Adipocyte (in vitro differentiated cells): Measurements from ENCODE around the gene ARL13A.
A peak's percentile ranks its signal among the peaks of the same experiment; 100 is the strongest.

ENCODE experiments used
- DNase-seq: peaks from one replicate; pipeline ENCODE4 v3.0.0-alpha.2; 2015; ENCODE audit warnings: low read depth
- H3K27me3 ChIP-seq: replicated peaks from 2 replicates; pipeline ENCODE4 v1.7.0; 2013; ENCODE audit warnings: mild to moderate bottlenecking, low read length, moderate library complexity; ENCODE audit not compliant: control insufficient read depth, insufficient read depth
- H3K36me3 ChIP-seq: 2 replicates; pipeline ENCODE4 v1.7.0; 2013; ENCODE audit warnings: low read length, mild to moderate bottlenecking, moderate library complexity; ENCODE audit not compliant: control insufficient read depth, insufficient read depth, severe bottlenecking
- H3K4me1 ChIP-seq: 2 replicates; pipeline ENCODE4 v1.7.0; 2013; ENCODE audit warnings: mild to moderate bottlenecking, low read length, moderate library complexity; ENCODE audit not compliant: control insufficient read depth, insufficient read depth
- H3K4me3 ChIP-seq: 2 replicates; pipeline ENCODE4 v1.7.0; 2013; ENCODE audit warnings: mild to moderate bottlenecking, low read length, moderate library complexity
- H3K9ac ChIP-seq: 2 replicates; pipeline ENCODE4 v1.7.0; 2013; ENCODE audit warnings: mild to moderate bottlenecking, low read length, moderate library complexity
- H3K9me3 ChIP-seq: 2 replicates; pipeline ENCODE4 v1.7.0; 2013; ENCODE audit warnings: mild to moderate bottlenecking, low read length, moderate library complexity; ENCODE audit not compliant: control insufficient read depth

The ARL13A gene

GRCh38 chrX:100969408-100969807 lies at the start of gene ARL13A:
Gene ARL13A (plus strand): TSS chrX:100969708. CDS start chrX:100973690, 3,982 bp downstream.
- Histone ChIP-seq H3K4me3 (no peak within 1 kb of the TSS), H3K36me3 (no peaks in the 10 kb centered on the region), H3K9me3 (peaks cover 3% of the 10 kb centered on the region), H3K4me1 (no peaks in the 10 kb centered on the region), H3K27me3 (peaks cover 4% of the 10 kb centered on the region), H3K9ac (no peak within 1 kb of the TSS)
- no peak for DNase-seq

GRCh38 chrX:100924375-100924774 lies 45.1 kb upstream of the ARL13A start:
- Histone ChIP-seq H3K4me1 (no peaks in the 10 kb centered on the region), H3K9me3 (no peaks in the 10 kb centered on the region), H3K27me3 (peaks cover 8% of the 10 kb centered on the region), H3K4me3 (no peak overlapping the region), H3K36me3 (no peaks in the 10 kb centered on the region), H3K9ac (no peak overlapping the region)
- no peak for DNase-seq

- H3K36me3 ChIP-seq = no peaks in the 10 kb centered on the region
- H3K9me3 ChIP-seq = peaks cover 5% of the 10 kb centered on the region
- no peak overlapping the region for H3K9ac ChIP-seq
- no peaks in the 10 kb centered on the region for H3K4me1 ChIP-seq
- H3K27me3 ChIP-seq = peaks cover 8% of the 10 kb centered on the region
- DNase-seq = no peak
- H3K4me3 ChIP-seq = no peak overlapping the region
These were observed 43.1 kb upstream of the ARL13A start for GRCh38 chrX:100926453-100926852.

- H3K9me3 ChIP-seq = peaks cover 16% of the 10 kb centered on the region
- DNase-seq = peak; percentile 42
- peaks cover 13% of the 10 kb centered on the region for H3K27me3 ChIP-seq
- no peaks in the 10 kb centered on the region for H3K36me3 ChIP-seq
- peak within 1 kb of the TSS; percentile 56 for H3K4me3 ChIP-seq
- H3K9ac ChIP-seq = no peak within 1 kb of the TSS
- H3K4me1 ChIP-seq = no peaks in the 10 kb centered on the region
These were observed 40.6 kb upstream of the ARL13A start, which contains the start of gene XKRX for GRCh38 chrX:100928660-100929613. Gene XKRX (minus strand): TSS chrX:100928917. CDS start chrX:100928304, 613 bp downstream.

- Histone ChIP-seq H3K27me3 (peaks cover 20% of the 10 kb centered on the region), H3K4me3 (no peak overlapping the region), H3K9ac (no peak overlapping the region), H3K4me1 (no peaks in the 10 kb centered on the region), H3K36me3 (no peaks in the 10 kb centered on the region), H3K9me3 (peaks cover 16% of the 10 kb centered on the region)
- DNase-seq = no peak
These were observed 38.1 kb upstream of the ARL13A start for GRCh38 chrX:100931218-100931924.

- no peaks in the 10 kb centered on the region for H3K36me3 ChIP-seq
- no peak overlapping the region for H3K9ac ChIP-seq
- H3K4me3 ChIP-seq = no peak overlapping the region
- peaks cover 20% of the 10 kb centered on the region for H3K27me3 ChIP-seq
- H3K9me3 ChIP-seq = peaks cover 16% of the 10 kb centered on the region
- no peak for DNase-seq
- no peaks in the 10 kb centered on the region for H3K4me1 ChIP-seq
These were observed 37.6 kb upstream of the ARL13A start for GRCh38 chrX:100931925-100932285.

- H3K27me3 ChIP-seq = peaks cover 11% of the 10 kb centered on the region
- H3K4me1 ChIP-seq = no peaks in the 10 kb centered on the region
- H3K4me3 ChIP-seq = no peak overlapping the region
- no peak overlapping the region for H3K9ac ChIP-seq
- no peaks in the 10 kb centered on the region for H3K36me3 ChIP-seq
- H3K9me3 ChIP-seq = peaks cover 16% of the 10 kb centered on the region
- DNase-seq = no peak
These were observed 33.7 kb upstream of the ARL13A start for GRCh38 chrX:100935767-100936166.

GRCh38 chrX:100939333-100939732 lies 30.2 kb upstream of the ARL13A start:
- Histone ChIP-seq H3K9ac (no peak overlapping the region), H3K9me3 (no peaks in the 10 kb centered on the region)
- DNase-seq = no peak

GRCh38 chrX:100944601-100945000 lies 24.9 kb upstream of the ARL13A start:
- Histone ChIP-seq H3K9me3 (no peaks in the 10 kb centered on the region), H3K9ac (no peak overlapping the region), H3K36me3 (no peaks in the 10 kb centered on the region), H3K27me3 (peaks cover 10% of the 10 kb centered on the region), H3K4me3 (no peak overlapping the region), H3K4me1 (no peaks in the 10 kb centered on the region)
- DNase-seq = no peak

More at GRCh38 chrX:100939333-100939732, 30.2 kb upstream of the ARL13A start:
- Histone ChIP-seq H3K36me3 (no peaks in the 10 kb centered on the region), H3K27me3 (peaks cover 11% of the 10 kb centered on the region), H3K4me1 (no peaks in the 10 kb centered on the region), H3K4me3 (no peak overlapping the region)

GRCh38 chrX:100946299-100946927 lies 23.1 kb upstream of the ARL13A start:
- no peaks in the 10 kb centered on the region for H3K9me3 ChIP-seq
- no peaks in the 10 kb centered on the region for H3K4me1 ChIP-seq
- H3K4me3 ChIP-seq = no peak overlapping the region
- no peak for DNase-seq
- no peaks in the 10 kb centered on the region for H3K36me3 ChIP-seq
- no peak overlapping the region for H3K9ac ChIP-seq
- peaks cover 10% of the 10 kb centered on the region for H3K27me3 ChIP-seq

GRCh38 chrX:100948557-100948956 lies 21.0 kb upstream of the ARL13A start:
- Histone ChIP-seq H3K9ac (no peak overlapping the region), H3K4me3 (no peak overlapping the region), H3K27me3 (peaks cover 5% of the 10 kb centered on the region), H3K36me3 (no peaks in the 10 kb centered on the region), H3K9me3 (no peaks in the 10 kb centered on the region), H3K4me1 (no peaks in the 10 kb centered on the region)
- DNase-seq = no peak
